Endothelial cell of umbilical vein (primary cell): Measurements from ENCODE around the gene SCAI. TPM values are rescaled to one million over a fixed set of nuclear protein-coding genes. Genes with fewer than 3 reads are reported as not detected.

Experiments used
- BruUV-seq: library from RNA; stranded (reverse); fragments of 400-500 nt; replicated peaks from 2 replicates; lab custom pipeline; 2021; lab: Mats Ljungman, UMichigan
- CTCF ChIA-PET: fragments of 300-600, 350-600 bp; sonication (Branson Sonifier 250); formaldehyde crosslinking; loops from one replicate; lab custom pipeline; 2021; ENCODE audit warnings: antibody characterized with exemption, inconsistent platforms; lab: Charles Lee
- POLR2A ChIA-PET: fragments of 300-600, 350-600 bp; sonication (Branson Sonifier 250); formaldehyde crosslinking; loops from one replicate; lab custom pipeline; 2021; ENCODE audit warnings: antibody characterized with exemption, inconsistent platforms; lab: Charles Lee
- DNase-seq: peaks from one replicate; pipeline ENCODE4 v3.0.0-alpha.2; 2011; ENCODE audit warnings: low read depth, low spot score
- FAIRE-seq: peaks from 2 replicates; lab custom pipeline; 2011; peaks lifted over from hg19 to GRCh38; lab: Jason Lieb, UNC
- H2AFZ ChIP-seq: 2 replicates; pipeline ENCODE4 v1.6.0; 2012; ENCODE audit warnings: low read depth, low read length, control low read depth, inconsistent platforms
- H3K27ac ChIP-seq: 2 replicates; pipeline ENCODE4 v1.5.1; 2011; ENCODE audit warnings: low read depth, mild to moderate bottlenecking, control low read depth, low read length, moderate library complexity; ENCODE audit not compliant: insufficient read depth
- H3K27me3 ChIP-seq, 2 experiments: 2 replicates each; pipeline versions ENCODE4 v1.6.0 to v1.6.1; 2011; ENCODE audit warnings: low read length in 2 of 2, mixed read lengths in 1 of 2; ENCODE audit not compliant: control insufficient read depth in 2 of 2, insufficient read depth in 2 of 2
- H3K36me3 ChIP-seq, 2 experiments: 2 replicates in 1 of 2; 3 replicates in 1 of 2; pipeline ENCODE4 v1.5.1; 2011; ENCODE audit warnings: low read length in 2 of 2, mild to moderate bottlenecking in 1 of 2, moderate library complexity in 1 of 2; ENCODE audit not compliant: control insufficient read depth in 2 of 2, insufficient read depth in 2 of 2; ENCODE audit errors: extremely low read depth in 1 of 2
- H3K4me1 ChIP-seq: 3 replicates; pipeline ENCODE4 v1.5.1; 2011; ENCODE audit warnings: mild to moderate bottlenecking, low read length; ENCODE audit not compliant: control insufficient read depth, insufficient read depth; ENCODE audit errors: extremely low read depth
- H3K4me2 ChIP-seq: 2 replicates; pipeline ENCODE4 v1.6.1; 2011; ENCODE audit warnings: low read length, control low read depth, mixed read lengths; ENCODE audit not compliant: insufficient read depth
- H3K4me3 ChIP-seq, 3 experiments: fragments of 200-600 bp in 1 of 3; sonication (generic), shearing (Covaris generic) in 1 of 3; replicated peaks in 1 of 3; 2 replicates each; pipeline ENCODE4 v1.5.1; 2011 to 2016; ENCODE audit warnings: control low read depth in 3 of 3, low read length in 3 of 3, mild to moderate bottlenecking in 2 of 3, inconsistent platforms in 1 of 3, low read depth in 1 of 3, moderate library complexity in 1 of 3; ENCODE audit not compliant: insufficient read depth in 1 of 3
- H3K79me2 ChIP-seq: 2 replicates; pipeline ENCODE4 v1.6.0; 2012; ENCODE audit warnings: low read length, inconsistent platforms; ENCODE audit not compliant: control insufficient read depth, insufficient read depth
- H3K9ac ChIP-seq: replicated peaks from 2 replicates; pipeline ENCODE3; 2011; ENCODE audit warnings: low read length, control low read depth; ENCODE audit not compliant: insufficient read depth; ENCODE audit errors: extremely low read depth
- H3K9me1 ChIP-seq: replicated peaks from 3 replicates; pipeline ENCODE4 v1.6.0; 2011; ENCODE audit warnings: mild to moderate bottlenecking, low read length; ENCODE audit not compliant: control insufficient read depth, insufficient read depth; ENCODE audit errors: extremely low read depth
- H3K9me3 ChIP-seq: replicated peaks from 2 replicates; pipeline ENCODE4 v1.5.1; 2012; ENCODE audit warnings: low read length, inconsistent platforms; ENCODE audit not compliant: control insufficient read depth, insufficient read depth
- H4K20me1 ChIP-seq: replicated peaks from 2 replicates; pipeline ENCODE3; 2011; ENCODE audit warnings: mild to moderate bottlenecking, low read length; ENCODE audit not compliant: control insufficient read depth, insufficient read depth; ENCODE audit errors: extremely low read depth
- CTCF ChIP-seq, 2 donors: IDR thresholded peaks; 1 replicate in 1 of 2; 2 replicates in 1 of 2; pipeline ENCODE4 v1.5.1; 2011; ENCODE audit warnings: low read length in 2 of 2, mild to moderate bottlenecking in 2 of 2, moderate library complexity in 2 of 2, control low read depth in 1 of 2, inconsistent platforms in 1 of 2, low read depth in 1 of 2; ENCODE audit not compliant: insufficient read depth in 1 of 2; ENCODE audit errors: extremely low read depth in 1 of 2
- EZH2 ChIP-seq: IDR thresholded peaks from 2 replicates; pipeline ENCODE4 v1.6.1; 2012; ENCODE audit warnings: borderline replicate concordance, low read depth, mild to moderate bottlenecking, moderate library complexity, low read length, inconsistent platforms; ENCODE audit not compliant: severe bottlenecking
- FOS ChIP-seq: IDR thresholded peaks from 2 replicates; pipeline ENCODE4 v1.6.1; 2011; ENCODE audit warnings: mild to moderate bottlenecking, low read length, moderate library complexity, borderline replicate concordance; ENCODE audit not compliant: insufficient read depth
- GATA2 ChIP-seq: IDR thresholded peaks from 2 replicates; pipeline ENCODE4 v1.7.0; 2011; ENCODE audit warnings: low read depth, mild to moderate bottlenecking, moderate library complexity, mixed read lengths, low read length; ENCODE audit not compliant: insufficient read length, insufficient read depth
- JUN ChIP-seq: IDR thresholded peaks from 2 replicates; pipeline ENCODE4 v1.6.1; 2011; ENCODE audit warnings: borderline replicate concordance, low read depth; ENCODE audit not compliant: insufficient read length, insufficient read depth
- MYC ChIP-seq: IDR thresholded peaks from one replicate; pipeline ENCODE4 v1.6.1; 2011; ENCODE audit warnings: mild to moderate bottlenecking, low read depth, low read length
- POLR2A ChIP-seq: IDR thresholded peaks from 2 replicates; pipeline ENCODE4 v1.6.1; 2012; ENCODE audit warnings: low read depth, mild to moderate bottlenecking, control low read depth, low read length
- POLR2AphosphoS5 ChIP-seq: IDR thresholded peaks from 2 replicates; pipeline ENCODE4 v1.6.1; 2012; ENCODE audit warnings: low read depth, mild to moderate bottlenecking, control low read depth, low read length, moderate library complexity; ENCODE audit not compliant: insufficient read depth
- dilution Hi-C: fragments of 300-500 bp; cut with MboI; formaldehyde crosslinking; loops from one replicate; pipeline ENCODE4 v1.15.0; 2019; ENCODE audit warnings: low sequenced_read_pairs; ENCODE audit not compliant: extremely low pct_ligation_motif_present
- intact Hi-C: fragments of 100-400 bp; cut with micrococcal nuclease; formaldehyde crosslinking; loops from one replicate; pipeline ENCODE4 v1.10.0; 2022
- polyA plus RNA-seq, 4 experiments: library from polyadenylated mRNA; depleted of rRNA in 3 of 4; stranded (reverse) in 3 of 4; unstranded in 1 of 4; fragments of >200 nt; gene quantifications; 2 replicates each; pipeline versions ENCODE4 v1.2.1 to v1.2.3, GENCODE V29; 2011 to 2012; ENCODE audit warnings: missing spikeins in 1 of 4
- total RNA-seq: library from RNA; stranded (reverse); gene quantifications from 2 replicates; pipeline ENCODE4 v1.2.3, GENCODE V29; 2021
- TF ChIP-seq, protein P1 (sequence below): IDR thresholded peaks from 2 replicates; pipeline ENCODE4 v1.6.1; 2011; ENCODE audit not compliant: insufficient read depth, insufficient read length

SCAI gene
- total and polyA plus RNA-seq, 2 donors (not counting 3 experiments of a cell fraction or from before 2014, with no cell fraction given): 2.0 to 9.3 TPM

DNA sequence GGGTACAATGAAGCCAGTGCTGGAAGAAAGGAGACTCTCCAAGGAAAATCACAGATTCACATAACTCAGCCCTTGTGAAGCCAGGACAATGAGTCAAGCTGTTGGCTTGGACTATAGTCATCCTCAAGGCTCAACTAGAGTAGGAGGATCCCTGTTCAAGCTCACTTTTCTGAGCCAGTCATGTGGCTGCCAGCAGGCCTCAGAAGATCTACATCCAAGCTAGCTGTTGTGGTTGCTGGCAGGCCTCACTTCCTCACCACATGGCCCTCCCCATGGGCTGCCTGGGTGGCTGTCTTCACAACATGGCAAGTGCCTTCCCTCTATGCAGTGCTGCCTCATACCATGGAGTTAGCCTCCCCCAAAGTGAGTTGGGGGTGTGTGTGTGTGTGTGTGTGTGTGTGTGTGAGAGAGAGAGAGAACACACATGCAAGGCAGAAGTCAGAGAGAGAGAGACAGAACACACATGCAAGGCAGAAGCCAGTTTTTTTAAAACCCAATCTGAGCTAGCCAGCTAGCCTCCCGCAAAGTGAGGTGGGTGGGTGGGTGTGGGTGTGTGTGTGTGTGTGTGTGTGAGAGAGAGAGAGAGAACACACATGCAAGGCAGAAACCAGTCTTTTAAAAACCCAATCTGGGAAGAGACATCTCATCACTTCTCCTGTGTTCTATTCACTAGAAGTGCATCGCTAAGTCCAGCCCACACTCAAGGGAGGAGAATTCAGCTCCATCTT lies 17.1 kb downstream of the SCAI start:
- Histone ChIP-seq H3K4me2 (no peak overlapping the region), H3K27ac (no peak overlapping the region), H3K27me3 (no peaks in the 10 kb centered on the region), H2AFZ (no peak overlapping the region), H3K9ac (no peak overlapping the region), H3K9me3 (no peaks in the 10 kb centered on the region), H3K9me1 (no peaks in the 10 kb centered on the region), H3K4me3 (no peak overlapping the region), H3K36me3 (no peaks in the 10 kb centered on the region), H3K4me1 (no peaks in the 10 kb centered on the region), H4K20me1 (no peaks in the 10 kb centered on the region), H3K79me2 (no peaks in the 10 kb centered on the region)
- POLR2A ChIA-PET: interaction anchor here (0.6 kb wide), 1 partner anchor 57 kb away, joined by 4 read pairs; no protein-coding TSS in a partner anchor
- intact Hi-C loops (no loop called here), dilution Hi-C loops (no loop called here)
- DNase-seq: peak; percentile 21
- no TSS peak for BruUV-seq
- CTCF ChIA-PET: interaction anchor here (0.6 to 1.8 kb wide), 6 partner anchors 17 to 616 kb away, joined by 3 to 5 read pairs (median 3); partner anchors contain the start of gene SCAI
- FAIRE-seq: no peak
- TF ChIP-seq POLR2AphosphoS5 (no peak), CTCF (IDR thresholded peaks at IDR 0.05; ENCODE audit: extremely low read depth in 1 of 2, insufficient read depth in 1 of 2, low read depth in 1 of 2, low read length in 2 of 2) (no peak), MYC (no peak), FOS (no peak), POLR2A (no peak), EZH2 (no peak), GATA2 (no peak), JUN (no peak)
- TF ChIP-seq, protein P1, sequence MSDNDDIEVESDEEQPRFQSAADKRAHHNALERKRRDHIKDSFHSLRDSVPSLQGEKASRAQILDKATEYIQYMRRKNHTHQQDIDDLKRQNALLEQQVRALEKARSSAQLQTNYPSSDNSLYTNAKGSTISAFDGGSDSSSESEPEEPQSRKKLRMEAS: no peak
